CD14-positive monocyte (primary cell): ENCODE results near the gene CCND1. TPM values are rescaled to one million over a fixed set of nuclear protein-coding genes. Genes with fewer than 3 reads are reported as not detected.

Experiments used
- DNase-seq, 3 donors: peaks; one replicate each; pipeline ENCODE4 v3.0.0-alpha.2; 2011 to 2022
- H2AFZ ChIP-seq: 2 replicates; pipeline ENCODE4 v1.6.0; 2012; ENCODE audit warnings: mild to moderate bottlenecking, low read depth, low read length, inconsistent platforms; ENCODE audit not compliant: insufficient read depth, poor library complexity, severe bottlenecking
- H3K27ac ChIP-seq, 2 donors: 1 replicate in 1 of 2; 2 replicates in 1 of 2; pipeline ENCODE4 v1.5.1; 2012 to 2013; ENCODE audit warnings: low read length in 2 of 2, control low read depth in 1 of 2, inconsistent platforms in 1 of 2, low read depth in 1 of 2, mild to moderate bottlenecking in 1 of 2
- H3K27me3 ChIP-seq, 2 donors: one replicate each; pipeline versions ENCODE4 v1.6.0 to v1.6.1; 2011 to 2013; ENCODE audit warnings: low read length in 2 of 2; ENCODE audit not compliant: control insufficient read depth in 2 of 2, insufficient read depth in 2 of 2
- H3K36me3 ChIP-seq, 2 donors: replicated peaks in 1 of 2; 1 replicate in 1 of 2; 2 replicates in 1 of 2; pipeline versions ENCODE4 v1.5.1 to v1.6.1; 2012 to 2013; ENCODE audit warnings: low read length in 2 of 2, control low read depth in 1 of 2, inconsistent platforms in 1 of 2, mild to moderate bottlenecking in 1 of 2; ENCODE audit not compliant: insufficient read depth in 2 of 2, control insufficient read depth in 1 of 2
- H3K4me1 ChIP-seq, 2 donors: 1 replicate in 1 of 2; 2 replicates in 1 of 2; pipeline versions ENCODE4 v1.5.1 to v1.6.1; 2012 to 2013; ENCODE audit warnings: low read length in 2 of 2, control low read depth in 1 of 2, inconsistent platforms in 1 of 2, mild to moderate bottlenecking in 1 of 2, moderate library complexity in 1 of 2; ENCODE audit not compliant: insufficient read depth in 2 of 2, control insufficient read depth in 1 of 2
- H3K4me2 ChIP-seq: replicated peaks from 2 replicates; pipeline ENCODE3; 2012; ENCODE audit warnings: low read length, moderate library complexity, mild to moderate bottlenecking; ENCODE audit not compliant: poor library complexity, severe bottlenecking; ENCODE audit errors: extremely low read depth
- H3K4me3 ChIP-seq, 3 experiments: fragments of 200-600 bp in 1 of 3; sonication (generic) in 1 of 3; replicated peaks in 1 of 3; 1 replicate in 2 of 3; 2 replicates in 1 of 3; pipeline ENCODE4 v1.5.1; 2011 to 2013; ENCODE audit warnings: low read length in 3 of 3, mild to moderate bottlenecking in 3 of 3, control low read depth in 2 of 3, low read depth in 2 of 3, inconsistent platforms in 1 of 3, moderate library complexity in 1 of 3
- H3K79me2 ChIP-seq: 2 replicates; pipeline ENCODE4 v1.6.0; 2012; ENCODE audit warnings: mild to moderate bottlenecking, control low read depth, inconsistent platforms, low read length, moderate library complexity; ENCODE audit not compliant: insufficient read depth
- H3K9ac ChIP-seq: 2 replicates; pipeline ENCODE4 v1.6.0; 2017; ENCODE audit warnings: low read length, mild to moderate bottlenecking; ENCODE audit not compliant: insufficient read depth, poor library complexity, severe bottlenecking
- H3K9me3 ChIP-seq, 2 donors: replicated peaks in 1 of 2; 1 replicate in 1 of 2; 2 replicates in 1 of 2; pipeline versions ENCODE4 v1.5.1 to v1.6.1; 2012 to 2013; ENCODE audit warnings: low read length in 2 of 2, control low read depth in 1 of 2; ENCODE audit not compliant: control insufficient read depth in 1 of 2, insufficient read depth in 1 of 2
- H4K20me1 ChIP-seq: 2 replicates; pipeline ENCODE4 v1.6.0; 2012; ENCODE audit warnings: mild to moderate bottlenecking, low read length, control low read depth, moderate library complexity; ENCODE audit not compliant: insufficient read depth
- H3K27ac Mint-ChIP-seq, 7 donors: one replicate each; pipeline ENCODE4 v1.8.0; 2020; ENCODE audit warnings: mild to moderate bottlenecking in 7 of 7, mixed read lengths in 7 of 7, moderate library complexity in 6 of 7, inconsistent platforms in 2 of 7
- H3K27me3 Mint-ChIP-seq, 3 donors: one replicate each; pipeline ENCODE4 v1.8.0; 2021 to 2022; ENCODE audit warnings: low read depth in 3 of 3, mild to moderate bottlenecking in 3 of 3, mixed read lengths in 3 of 3, moderate library complexity in 3 of 3, inconsistent platforms in 1 of 3
- H3K36me3 Mint-ChIP-seq, 2 donors: one replicate each; pipeline ENCODE4 v1.8.0; 2020; ENCODE audit warnings: mixed read lengths in 2 of 2, inconsistent platforms in 1 of 2, mild to moderate bottlenecking in 1 of 2
- H3K4me1 Mint-ChIP-seq: one replicate; pipeline ENCODE4 v1.8.0; 2020; ENCODE audit warnings: mild to moderate bottlenecking, mixed read lengths
- H3K4me3 Mint-ChIP-seq, 2 donors: one replicate each; pipeline ENCODE4 v1.8.0; 2020; ENCODE audit warnings: mild to moderate bottlenecking in 2 of 2, mixed read lengths in 2 of 2, moderate library complexity in 1 of 2
- H3K9me3 Mint-ChIP-seq, 7 donors: one replicate each; pipeline ENCODE4 v1.8.0; 2020 to 2022; ENCODE audit warnings: mixed read lengths in 7 of 7, mild to moderate bottlenecking in 6 of 7, moderate library complexity in 6 of 7, inconsistent platforms in 2 of 7
- CTCF ChIP-seq: fragments of 200-600 bp; IDR thresholded peaks from one replicate; pipeline ENCODE4 v1.8.0; 2022; ENCODE audit warnings: antibody characterized with exemption, mild to moderate bottlenecking
- WGBS: methylation state at CpG from one replicate; pipeline ENCODE4 v1.1.5; 2013; ENCODE audit warnings: missing lambda C conversion rate; ENCODE audit not compliant: insufficient coverage; 5-methylcytosine and 5-hydroxymethylcytosine counted together
- intact Hi-C, 2 donors: fragments of 100-400 bp; cut with micrococcal nuclease; formaldehyde crosslinking; loops; one replicate each; pipeline versions ENCODE4 v1.15.0 to v1.15.1; 2023
- polyA plus RNA-seq, 3 donors: library from polyadenylated mRNA; depleted of rRNA in 1 of 3; unstranded in 2 of 3; stranded (reverse) in 1 of 3; fragments of 300-500 nt in 2 of 3; fragments of >200 nt in 1 of 3; fragmentation: Illumina TruSeq in 2 of 3; gene quantifications; 1 replicate in 2 of 3; 2 replicates in 1 of 3; pipeline ENCODE4 v1.2.3, GENCODE V29; 2012 to 2021

The CCND1 gene
- polyA plus RNA-seq, 3 donors: 0.01 TPM; not detected in 2

DNA sequence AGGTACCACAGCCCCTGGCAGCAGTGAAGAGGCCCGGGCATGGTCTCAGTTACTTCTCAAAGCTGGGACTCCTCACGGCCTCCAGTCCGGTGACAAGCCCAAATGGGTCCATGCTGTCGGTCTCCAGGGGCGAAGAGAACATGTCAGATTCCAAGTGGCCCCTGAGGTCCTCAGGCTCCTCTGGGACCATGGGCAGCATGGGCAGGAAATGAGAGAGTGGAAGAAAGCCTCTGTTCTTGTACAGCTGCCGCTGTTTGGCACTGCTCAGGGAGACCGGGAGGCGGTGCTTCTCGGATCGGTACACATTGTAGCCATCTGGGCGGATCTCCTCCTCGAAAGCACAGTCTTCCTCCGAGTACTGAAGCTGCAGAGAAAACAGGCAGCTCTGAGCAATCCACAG, 58.3 kb downstream of the CCND1 start:
- intact Hi-C loops: no loop called here
- H3K4me1 Mint-ChIP-seq: no peaks in the 10 kb centered on the region
- TF ChIP-seq CTCF: no peak
- no peaks in the 10 kb centered on the region for H3K36me3 Mint-ChIP-seq
- Histone ChIP-seq H3K4me2 (no peak overlapping the region), H3K9ac (no peak overlapping the region), H3K79me2 (no peaks in the 10 kb centered on the region), H3K27ac (no peak overlapping the region), H3K27me3 (peaks cover 28 to 48% of the 10 kb centered on the region in 2 donors), H2AFZ (no peak overlapping the region), H3K4me1 (no peaks in the 10 kb centered on the region), H3K4me3 (no peak overlapping the region), H3K36me3 (no peaks in the 10 kb centered on the region), H3K9me3 (no peaks in the 10 kb centered on the region), H4K20me1 (no peaks in the 10 kb centered on the region)
- peaks cover 35 to 67% (median 49%) of the 10 kb centered on the region in 3 donors for H3K27me3 Mint-ChIP-seq
- peaks cover 0 to 4% (median 0%) of the 10 kb centered on the region in 7 donors for H3K9me3 Mint-ChIP-seq
- DNase-seq: no peak
- H3K4me3 Mint-ChIP-seq: no peak overlapping the region
- H3K27ac Mint-ChIP-seq: no peak overlapping the region
- 90% methylated on average over 13 of the region's 13 CpGs for WGBS

DNA sequence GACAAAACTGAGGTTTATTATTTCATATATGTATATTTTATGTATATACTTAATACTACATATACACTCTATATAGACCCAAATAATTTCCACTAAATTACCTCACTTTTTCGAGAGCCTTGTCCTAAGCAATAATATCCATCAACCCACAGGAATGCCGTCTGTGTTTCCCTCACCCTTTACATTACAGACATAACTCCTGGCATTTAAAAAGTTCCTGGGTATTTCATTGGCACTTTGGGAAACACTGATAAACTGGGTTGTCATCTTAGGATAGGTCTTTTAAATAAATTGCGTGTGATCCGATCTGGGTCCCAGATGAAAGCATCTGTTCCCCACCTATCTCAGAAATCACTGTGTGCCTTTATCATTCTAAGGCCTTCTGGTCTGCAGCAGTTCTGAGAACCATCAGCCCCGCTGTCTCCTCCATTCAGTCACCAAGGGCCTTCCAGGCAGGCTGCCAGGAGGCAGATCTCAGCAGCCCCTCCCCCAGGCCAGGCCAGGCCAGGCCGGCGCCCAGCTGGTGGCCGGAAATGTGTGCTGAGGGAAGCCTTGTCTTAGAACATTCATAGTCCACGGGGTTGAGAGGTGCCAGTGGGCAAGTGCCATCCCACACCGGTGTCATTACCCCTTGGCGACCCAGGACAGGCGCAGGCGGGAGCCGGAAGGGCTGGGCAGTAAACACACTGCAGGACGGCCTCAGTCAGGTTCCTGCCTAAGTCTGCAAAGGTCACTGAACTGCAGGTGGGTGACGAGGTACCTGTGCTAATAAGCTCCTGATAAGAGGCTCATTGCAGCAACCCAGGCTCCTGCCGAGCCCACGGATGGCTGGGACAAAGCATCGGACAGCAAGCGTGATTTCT, 59.6 kb downstream of the CCND1 start:
- no peaks in the 10 kb centered on the region for H3K36me3 ChIP-seq
- no peak overlapping the region for H2AFZ ChIP-seq
- H3K36me3 Mint-ChIP-seq: no peaks in the 10 kb centered on the region
- H3K9me3 ChIP-seq: no peaks in the 10 kb centered on the region
- no peak for TF ChIP-seq CTCF
- peaks cover 0 to 4% (median 2%) of the 10 kb centered on the region in 7 donors for H3K9me3 Mint-ChIP-seq
- no peak overlapping the region for H3K4me2 ChIP-seq
- no peak for DNase-seq
- H4K20me1 ChIP-seq: no peaks in the 10 kb centered on the region
- H3K4me1 ChIP-seq: no peaks in the 10 kb centered on the region
- H3K27ac Mint-ChIP-seq: no peak overlapping the region
- 17% methylated on average over 9 of the region's 20 CpGs for WGBS
- H3K4me3 ChIP-seq: no peak overlapping the region
- no peak overlapping the region for H3K27ac ChIP-seq
- peaks cover 2% of the 10 kb centered on the region for H3K4me1 Mint-ChIP-seq
- H3K79me2 ChIP-seq: no peaks in the 10 kb centered on the region
- H3K9ac ChIP-seq: no peak overlapping the region
- peaks cover 46 to 77% (median 59%) of the 10 kb centered on the region in 3 donors for H3K27me3 Mint-ChIP-seq
- H3K4me3 Mint-ChIP-seq: peak overlapping the region in 1 of 2 donors; percentile 55
- H3K27me3 ChIP-seq: peaks cover 37 to 60% of the 10 kb centered on the region in 2 donors
- intact Hi-C loops: no loop called here
